GM21526 (cell line): ENCODE data around the gene PDE6A.
"Not testable (repeated sequence)": the region's sequence is repeated elsewhere in the genome, so short reads cannot be mapped to it uniquely, and the experiment has no call there.

ENCODE experiments used
- ATAC-seq: cut with Tn5 transposase; IDR thresholded peaks from one replicate; pipeline ENCODE4 v1.9.1; 2021; ENCODE audit warnings: moderate library complexity; ENCODE audit not compliant: unreplicated experiment, low FRiP score

The PDE6A gene

DNA sequence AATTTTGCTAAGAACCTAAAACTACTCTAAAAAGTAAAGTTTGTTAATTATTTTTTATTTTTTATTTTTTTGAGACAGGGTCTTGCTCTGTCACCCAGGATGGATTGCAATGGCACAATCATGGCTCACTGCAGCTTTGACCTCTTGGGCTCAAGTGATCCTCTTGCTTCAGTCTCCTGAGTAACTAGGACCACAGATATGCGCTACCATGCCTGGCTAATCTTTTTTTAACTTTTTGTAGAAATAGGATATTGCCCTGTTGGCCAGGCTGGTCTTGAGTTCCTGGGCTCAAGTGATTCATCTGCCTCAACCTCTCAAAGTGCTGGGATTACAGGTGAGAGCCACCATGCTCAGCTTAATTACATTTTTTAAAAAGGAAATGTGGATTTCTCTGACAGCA, 45.8 kb downstream of the PDE6A start:
- no peak for ATAC-seq

- ATAC-seq, result no peak
Measured at GRCh38 chr5:149895416-149896345, 48.9 kb downstream of the PDE6A start.

DNA sequence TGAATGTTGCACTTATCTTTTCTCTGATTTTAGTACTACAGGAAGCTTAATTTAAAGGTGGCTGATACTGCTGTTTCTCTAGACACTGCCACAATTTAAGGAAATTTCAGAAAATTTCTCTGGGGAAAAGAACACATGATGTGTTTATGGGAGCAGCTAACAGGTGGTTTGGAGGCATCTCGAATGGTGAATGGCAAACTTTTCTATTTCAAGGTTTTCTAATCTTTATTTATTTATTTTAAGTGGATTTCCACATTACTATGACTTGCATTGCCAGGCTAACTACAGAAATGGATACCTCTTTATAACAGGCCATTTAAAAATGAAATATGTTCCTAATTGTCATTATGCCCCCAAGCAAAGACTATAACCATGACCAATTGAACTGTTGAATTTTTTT, 50.4 kb downstream of the PDE6A start:
- no peak for ATAC-seq

DNA sequence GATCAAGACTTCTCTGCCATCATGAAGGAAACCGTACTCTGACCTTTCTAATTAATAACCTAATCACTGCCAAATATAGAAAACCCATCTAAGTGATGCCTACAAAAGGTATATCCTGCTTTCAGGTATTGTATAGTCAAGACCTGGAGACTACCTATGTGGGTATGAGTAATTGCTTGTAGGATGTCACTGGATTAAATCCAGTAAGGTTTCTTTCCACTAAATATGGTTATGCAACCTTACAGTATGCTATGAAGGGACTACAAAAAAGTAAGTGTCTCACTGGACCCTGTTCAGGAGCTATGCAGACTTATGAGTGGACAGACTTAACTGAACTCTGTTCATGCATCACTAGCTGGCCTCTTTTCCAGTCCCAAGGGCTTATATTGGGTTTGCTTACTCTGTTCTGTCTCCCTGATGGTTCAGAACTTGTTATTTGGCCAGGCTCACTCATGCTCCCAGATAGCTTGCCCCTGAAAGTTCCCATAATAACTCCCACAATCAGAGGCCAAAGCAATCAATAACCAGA, 51.1 kb downstream of the PDE6A start:
- ATAC-seq, result no peak

GRCh38 chr5:149892594-149892993, 52.0 kb downstream of the PDE6A start:
- ATAC-seq, result no peak

DNA sequence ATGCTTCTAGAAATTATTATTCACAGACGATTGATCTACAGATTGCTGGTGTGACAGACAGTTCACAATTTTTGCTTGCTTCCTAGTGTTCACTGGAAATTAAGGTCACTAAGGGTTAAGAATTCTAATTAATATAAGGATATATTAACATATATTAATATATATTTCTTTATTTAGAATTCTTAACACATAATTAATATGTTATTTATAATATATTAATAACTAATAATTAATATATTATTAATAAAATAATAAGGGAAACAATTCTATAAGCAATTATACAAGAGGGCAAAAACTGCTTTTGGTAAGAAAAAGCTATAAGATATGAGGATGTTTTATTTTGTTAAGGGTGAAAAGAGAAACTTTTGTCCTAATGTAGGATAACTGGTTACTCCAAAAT, 56.3 kb downstream of the PDE6A start:
- ATAC-seq, result no peak

DNA sequence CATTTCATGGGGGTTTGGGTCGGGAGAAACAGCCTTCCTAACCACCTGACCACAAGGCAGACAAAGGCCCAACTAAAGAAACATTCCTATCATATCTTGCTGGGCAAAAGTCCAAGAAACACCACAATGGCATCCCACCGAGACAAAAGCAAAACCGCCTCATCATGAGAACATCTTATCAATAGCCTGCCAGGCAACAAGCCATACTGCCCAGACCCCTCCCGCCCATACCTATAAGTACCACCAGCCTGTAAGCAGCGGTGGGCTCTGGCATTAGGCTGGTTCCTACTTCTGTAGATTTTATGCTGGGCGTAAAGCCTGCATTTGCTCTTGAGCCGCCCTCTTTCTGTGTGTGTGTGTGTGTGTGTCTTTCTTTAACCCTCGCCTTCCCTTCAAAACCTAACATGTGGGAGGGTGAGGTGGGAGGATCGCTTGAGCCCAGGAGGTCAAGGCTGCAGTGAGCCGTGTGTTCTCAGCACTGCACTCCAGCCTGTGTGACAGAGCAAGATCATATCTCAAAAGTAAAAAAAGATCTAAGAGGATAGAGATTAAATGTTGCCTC, 56.9 kb downstream of the PDE6A start:
- no peak for ATAC-seq

DNA sequence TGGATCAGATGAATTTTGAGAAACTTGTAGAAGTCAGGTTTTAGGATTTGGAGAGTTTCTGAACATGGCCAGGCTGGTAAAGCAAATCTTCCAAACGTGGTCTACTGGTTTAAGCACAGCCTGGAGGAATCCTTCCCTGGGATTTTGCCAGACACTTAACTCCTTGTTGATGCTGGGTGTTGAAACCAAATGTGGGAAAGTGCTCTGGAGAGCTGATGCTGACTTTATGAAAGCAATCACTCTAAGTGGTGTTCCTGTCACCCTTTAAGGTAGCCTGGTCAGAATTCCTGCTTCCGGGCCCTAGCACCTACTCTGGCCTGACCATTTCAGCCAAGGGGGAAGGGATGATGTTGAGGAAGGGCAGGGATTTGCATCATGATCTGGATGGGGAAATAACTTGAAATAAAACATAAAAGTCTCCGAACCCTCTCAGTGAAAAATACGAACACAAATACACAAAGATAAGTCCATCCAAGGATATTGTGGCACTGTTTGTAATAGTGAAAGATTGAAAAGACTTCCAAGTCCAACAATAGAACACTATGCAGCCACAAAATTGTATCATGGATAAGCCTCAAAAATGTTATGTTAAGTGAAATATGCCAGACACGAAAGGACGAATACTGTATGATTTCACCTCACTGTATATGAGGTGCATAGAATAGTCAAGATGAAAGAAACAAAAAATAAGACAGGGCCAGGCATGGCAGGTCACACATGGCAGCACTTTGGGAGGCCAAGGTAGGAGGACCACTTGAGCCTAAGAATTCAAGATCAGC, 57.7 kb downstream of the PDE6A start:
- ATAC-seq, result no peak

DNA sequence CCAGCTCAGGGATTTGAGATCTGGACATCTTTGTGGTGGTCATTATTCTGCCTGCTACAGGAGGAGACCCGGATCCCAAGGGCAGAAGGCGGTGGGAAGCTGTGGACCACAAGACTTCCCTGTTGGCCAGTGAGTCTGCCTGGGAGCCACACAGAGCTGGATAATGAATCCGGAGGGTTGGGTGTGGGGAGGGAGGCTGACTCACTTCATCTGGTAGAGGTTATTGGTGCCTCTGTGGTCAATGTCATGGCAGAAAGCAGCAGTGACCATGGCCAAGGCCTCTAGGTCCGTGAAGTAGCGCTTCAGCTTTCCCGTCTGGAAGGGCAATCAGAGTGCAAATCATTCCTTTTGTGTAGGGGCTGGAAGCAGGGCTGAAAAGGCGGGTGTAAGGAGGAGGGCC, 58.5 kb downstream of the PDE6A start:
- no peak for ATAC-seq

GRCh38 chr5:149885513-149885912, 59.1 kb downstream of the PDE6A start:
- ATAC-seq, result no peak

- ATAC-seq, result no peak
Measured at GRCh38 chr5:149883550-149883949, 61.0 kb downstream of the PDE6A start.

DNA sequence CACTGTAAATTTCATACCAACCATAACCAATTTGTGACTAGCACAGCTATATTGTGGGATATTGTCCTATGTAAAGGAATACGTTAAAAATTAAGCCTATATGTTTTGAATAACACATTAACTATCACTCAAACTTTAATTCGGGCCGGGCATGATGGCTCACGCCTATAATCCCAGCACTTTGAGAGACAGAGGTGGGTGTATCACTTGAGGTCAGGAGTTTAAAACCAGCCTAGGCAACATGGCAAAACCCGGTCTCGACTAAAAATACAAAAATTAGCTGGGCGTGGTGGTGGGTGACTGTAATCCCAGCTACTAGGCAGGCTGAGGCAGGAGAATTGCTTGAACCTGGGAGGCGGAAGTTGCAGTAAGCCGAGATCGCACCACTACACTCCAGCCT, 62.0 kb downstream of the PDE6A start:
- not testable (repeated sequence) for ATAC-seq

- no peak for ATAC-seq
Measured at GRCh38 chr5:149881874-149882273, 62.7 kb downstream of the PDE6A start.

DNA sequence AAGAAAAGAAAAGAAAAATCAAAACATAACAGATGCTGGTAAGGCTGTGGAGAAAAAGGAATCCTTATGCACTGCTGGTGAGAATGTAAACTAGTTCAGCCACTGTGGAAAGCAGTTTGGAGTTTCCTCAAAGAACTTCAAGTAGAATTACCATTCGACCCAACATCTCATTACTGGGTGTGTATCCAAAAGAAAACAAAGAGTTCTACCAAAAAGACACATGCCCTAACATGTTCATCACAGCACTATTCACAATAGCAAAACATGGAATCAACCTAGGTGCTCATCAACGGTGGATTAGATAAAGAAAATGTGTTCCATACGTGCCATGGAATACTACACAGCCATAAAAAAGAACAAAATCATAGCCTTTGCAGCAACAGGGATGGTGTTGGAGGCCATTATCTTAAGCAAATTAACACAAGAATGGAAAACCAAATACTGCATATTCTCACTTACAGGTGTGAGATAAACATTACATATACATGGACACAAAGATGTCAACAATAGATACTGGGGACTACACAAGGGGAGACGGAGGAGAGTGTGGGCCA, 63.4 kb downstream of the PDE6A start:
- ATAC-seq, result no peak

DNA sequence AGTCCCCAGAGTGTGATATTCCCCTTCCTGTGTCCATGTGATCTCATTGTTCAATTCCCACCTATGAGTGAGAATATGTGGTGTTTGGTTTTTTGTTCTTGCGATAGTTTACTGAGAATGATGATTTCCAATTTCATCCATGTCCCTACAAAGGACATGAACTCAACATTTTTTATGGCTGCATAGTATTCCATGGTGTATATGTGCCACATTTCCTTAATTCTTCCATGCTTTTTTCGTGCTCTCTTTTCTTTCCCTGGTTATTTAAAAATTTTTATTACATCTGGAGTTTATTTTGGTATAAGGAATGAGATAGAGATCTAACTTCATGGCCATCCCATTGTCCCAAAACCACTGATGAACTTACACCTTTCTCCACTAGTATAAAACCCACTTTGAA, 65.0 kb downstream of the PDE6A start:
- ATAC-seq, result not testable (repeated sequence)

DNA sequence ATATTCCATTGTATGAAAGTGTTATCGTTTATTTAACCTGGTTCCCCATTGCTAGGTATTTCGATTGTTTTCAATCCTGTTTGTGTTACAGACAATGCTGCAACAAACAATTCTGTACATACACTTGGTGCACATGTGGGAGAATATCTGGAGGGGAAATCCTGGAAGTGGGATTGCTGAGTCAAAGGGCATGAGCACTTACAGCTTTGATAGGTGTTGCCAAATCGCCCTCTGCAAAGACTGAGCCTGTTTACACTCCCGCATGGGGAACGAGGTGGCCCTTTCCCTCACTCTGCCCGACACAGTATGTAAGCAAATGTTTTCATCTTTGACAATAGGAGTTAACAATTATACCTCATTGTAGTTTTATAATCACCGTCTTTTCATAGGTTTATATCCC, 66.2 kb downstream of the PDE6A start:
- ATAC-seq, result no peak

DNA sequence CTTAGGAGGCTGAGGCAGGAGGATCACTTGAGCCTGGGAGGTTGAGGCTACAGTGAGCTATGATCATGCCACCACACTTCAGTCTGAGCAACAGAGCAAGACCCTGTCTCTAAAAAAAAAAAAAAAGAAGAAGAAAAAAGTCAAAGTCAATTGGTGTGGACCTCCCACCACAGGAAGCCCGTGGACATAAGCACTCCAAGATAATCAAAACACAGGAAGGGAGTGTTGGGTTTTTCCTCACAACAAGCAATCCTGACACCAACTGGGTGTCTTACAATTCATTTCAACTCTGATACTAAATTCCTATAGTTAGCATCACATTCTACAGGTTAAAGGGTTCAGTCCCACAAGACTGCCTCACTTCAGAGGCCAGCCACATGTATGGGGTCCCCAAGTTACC, 70.7 kb downstream of the PDE6A start:
- no peak for ATAC-seq

DNA sequence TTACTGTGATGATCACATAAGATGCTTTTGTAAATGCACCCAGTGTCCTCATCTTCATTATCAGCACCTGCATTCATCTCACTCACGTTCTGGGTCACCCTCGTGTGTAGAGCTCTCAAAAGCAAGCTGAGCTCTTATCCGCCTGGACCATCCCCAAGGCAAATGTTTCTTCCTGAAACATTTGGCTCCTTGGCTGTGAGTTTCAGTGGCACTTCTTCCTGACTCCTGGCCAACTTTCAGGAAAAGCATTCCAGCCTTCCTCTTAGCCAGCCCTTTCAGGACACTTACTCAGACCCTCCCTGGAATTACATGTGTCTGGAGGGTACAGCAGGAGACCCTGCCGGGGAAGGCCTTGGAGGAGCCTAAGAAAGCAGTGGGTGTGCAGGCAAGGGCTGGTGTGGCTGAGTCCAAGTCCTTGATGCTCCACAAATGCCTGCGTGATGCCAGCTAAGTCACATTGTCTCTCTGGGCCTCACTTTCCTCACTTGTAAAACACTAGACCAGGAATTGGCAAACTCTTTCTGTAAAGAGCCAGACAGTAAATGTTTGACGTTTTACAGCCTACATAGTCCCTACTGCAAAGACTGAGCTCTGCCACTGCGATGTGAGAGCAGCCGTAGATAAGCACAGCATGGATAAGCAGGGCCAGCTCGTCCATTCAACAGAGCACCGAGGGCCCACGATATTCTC, 72.1 kb downstream of the PDE6A start:
- ATAC-seq, result no peak

DNA sequence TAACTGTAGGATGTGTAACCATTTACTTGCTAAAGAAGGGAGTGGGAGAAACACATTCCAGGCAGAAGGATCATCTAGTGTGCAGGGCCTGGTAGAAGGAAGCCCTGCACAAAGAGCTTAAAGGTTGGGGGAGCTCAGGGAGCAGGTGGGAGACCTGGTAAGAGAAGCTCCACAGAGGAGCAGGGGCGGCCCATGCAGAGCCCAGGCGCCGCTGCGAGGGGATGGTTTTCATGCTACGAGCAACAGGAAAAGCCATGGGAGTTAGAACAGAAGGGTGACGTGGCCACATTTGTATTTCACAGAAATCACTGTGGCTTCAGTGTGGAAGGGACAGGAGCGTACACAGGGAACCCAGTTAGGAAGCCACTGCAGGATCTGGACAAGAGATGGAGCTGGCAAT, 73.1 kb downstream of the PDE6A start:
- no peak for ATAC-seq

DNA sequence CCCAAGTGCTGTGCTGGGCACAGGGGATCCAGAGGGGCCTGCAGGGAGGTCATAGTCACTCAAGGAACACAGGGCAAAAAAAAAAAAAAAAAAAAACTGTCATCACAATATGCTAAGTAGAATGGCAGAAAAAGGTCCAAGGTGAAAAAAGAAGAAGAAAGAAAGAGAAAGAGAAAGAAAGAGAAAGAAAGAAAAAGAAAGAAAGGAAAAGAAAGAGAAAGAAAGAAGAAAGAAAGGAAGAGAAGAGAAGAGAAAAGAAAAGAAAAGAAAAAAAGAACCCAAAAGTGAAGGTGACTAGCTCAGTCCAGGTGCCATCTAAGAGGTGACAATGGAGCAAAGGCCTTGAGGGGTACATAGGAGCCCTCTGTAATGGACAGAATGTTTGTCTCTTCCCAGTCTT, 73.9 kb downstream of the PDE6A start:
- no peak for ATAC-seq
